H1 (cell line): Measurements from ENCODE around the gene C16orf95. TPM values are rescaled to one million over a fixed set of nuclear protein-coding genes. Genes with fewer than 3 reads are reported as not detected.

Source experiments
- CHD2 ChIP-seq: IDR thresholded peaks from 2 replicates; pipeline ENCODE4 v1.6.1; 2012; ENCODE audit warnings: low read length, improper control_type of control experiment
- CREB1 ChIP-seq: IDR thresholded peaks from 2 replicates; pipeline ENCODE4 v1.6.1; 2012; ENCODE audit warnings: inconsistent platforms
- CTCF ChIP-seq, 3 experiments: IDR thresholded peaks; 1 replicate in 2 of 3; 2 replicates in 1 of 3; pipeline versions ENCODE4 v1.5.1 to v1.6.1; 2011; ENCODE audit warnings: low read length in 3 of 3, mild to moderate bottlenecking in 3 of 3, inconsistent platforms in 2 of 3, low read depth in 1 of 3, moderate library complexity in 1 of 3; ENCODE audit not compliant: insufficient read depth in 1 of 3; ENCODE audit errors: control extremely low read depth in 1 of 3
- polyA plus RNA-seq, 7 experiments: library from polyadenylated mRNA; depleted of rRNA in 3 of 7; stranded (reverse) in 5 of 7; unstranded in 2 of 7; fragments of >200 nt in 5 of 7; fragments of 200-250 nt in 2 of 7; gene quantifications; 1 replicate in 5 of 7; 2 replicates in 1 of 7; 4 replicates in 1 of 7; pipeline versions ENCODE4 v1.2.1 to v1.2.3, GENCODE V29; 2011 to 2013; ENCODE audit warnings: missing spikeins in 2 of 7, mixed read lengths in 2 of 7
- total RNA-seq: library from RNA; stranded (reverse); fragmentation: NEBNext Ultra II Directional; extraction: Animal tissue kit (Norgen Biotek cat#: 25700); gene quantifications from 2 replicates; pipeline ENCODE4 v1.2.1, GENCODE V29; 2021
- TF ChIP-seq, protein P1 (sequence below): IDR thresholded peaks from 2 replicates; pipeline ENCODE4 v1.6.1; 2012; ENCODE audit warnings: inconsistent platforms

C16orf95 gene
- total and polyA plus RNA-seq, 2 of the 8 experiments (the other 6 are each of a cell fraction or from before 2014, with no cell fraction given): 5.0 to 5.4 TPM

GRCh38 chr16:87324411-87325275 lies 7.5 kb upstream of the C16orf95 start (continued):
- TF ChIP-seq CTCF (IDR thresholded peaks at IDR 0.05; ENCODE audit: control extremely low read depth in 1 of 3, insufficient read depth in 1 of 3, low read depth in 1 of 3, low read length in 3 of 3) (peak; percentile 64 to 88 (median 85)), CREB1 (peak; percentile 18), CHD2 (no peak)
- TF ChIP-seq, protein P1, sequence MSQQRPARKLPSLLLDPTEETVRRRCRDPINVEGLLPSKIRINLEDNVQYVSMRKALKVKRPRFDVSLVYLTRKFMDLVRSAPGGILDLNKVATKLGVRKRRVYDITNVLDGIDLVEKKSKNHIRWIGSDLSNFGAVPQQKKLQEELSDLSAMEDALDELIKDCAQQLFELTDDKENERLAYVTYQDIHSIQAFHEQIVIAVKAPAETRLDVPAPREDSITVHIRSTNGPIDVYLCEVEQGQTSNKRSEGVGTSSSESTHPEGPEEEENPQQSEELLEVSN: no peak
